GM21737 (cell line): ENCODE data around the gene GTF2B.
"Not testable (repeated sequence)": the region's sequence is repeated elsewhere in the genome, so short reads cannot be mapped to it uniquely, and the experiment has no call there.

Experiments
- ATAC-seq: cut with Tn5 transposase; IDR thresholded peaks from one replicate; pipeline ENCODE4 v1.9.1; 2021; ENCODE audit warnings: mild to moderate bottlenecking, moderate library complexity; ENCODE audit not compliant: unreplicated experiment

The GTF2B gene

DNA sequence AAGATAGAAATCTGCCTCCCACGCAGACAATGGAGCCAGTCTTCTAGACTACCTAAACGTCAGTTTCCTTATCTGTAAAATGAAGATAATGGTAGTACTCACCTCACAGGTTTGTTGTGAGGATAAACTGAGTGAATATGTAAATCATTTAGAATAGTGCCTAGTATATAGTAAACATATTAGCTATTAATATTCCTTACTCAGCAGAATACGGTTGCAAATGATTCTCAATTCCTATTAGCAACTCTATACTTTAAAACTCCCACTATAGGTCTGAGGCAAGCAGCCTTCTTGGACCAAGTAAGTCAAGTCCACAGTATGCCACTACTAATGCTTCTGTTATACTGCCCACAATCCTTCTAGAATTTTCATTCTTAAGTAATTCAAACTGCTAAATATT is 5.4 kb downstream of the GTF2B start:
- no peak for ATAC-seq

DNA sequence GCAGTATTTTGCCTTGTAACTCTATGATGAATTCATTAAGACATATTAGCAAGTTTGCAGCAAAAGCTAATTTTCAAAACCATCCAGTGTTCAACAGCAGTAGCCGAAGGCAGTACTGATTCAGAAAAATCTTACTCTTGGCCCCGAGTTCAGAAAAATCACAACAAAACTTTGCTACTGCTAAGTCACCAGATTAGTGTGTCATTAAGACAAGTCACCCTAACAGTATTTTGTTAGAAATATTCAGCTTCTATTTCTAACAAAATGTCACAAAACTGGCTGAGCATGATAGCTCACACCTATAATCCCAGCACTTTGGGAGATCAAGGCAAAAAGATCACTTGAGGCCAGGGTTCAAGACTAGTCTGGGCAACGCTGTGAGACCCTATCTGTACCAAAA is 8.2 kb downstream of the GTF2B start:
- no peak for ATAC-seq

DNA sequence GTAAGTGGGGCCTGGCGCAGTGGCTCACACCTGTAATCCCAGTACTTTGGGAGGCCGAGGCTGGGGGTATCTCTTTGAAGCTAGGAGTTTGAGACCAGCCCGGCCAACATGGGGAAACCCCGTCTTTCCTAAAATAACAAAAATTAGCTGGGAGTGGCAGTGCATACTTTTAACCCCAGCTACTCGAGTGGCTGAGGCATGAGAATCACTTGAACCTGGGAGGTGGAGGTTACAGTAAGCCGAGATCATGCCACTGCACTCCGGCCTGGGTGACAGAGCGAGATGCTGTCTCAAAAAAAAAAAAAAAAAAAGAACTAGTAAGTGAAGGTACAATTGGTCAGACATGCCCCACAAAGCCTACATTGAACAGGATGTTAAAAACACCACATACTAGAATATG is 10.7 kb downstream of the GTF2B start:
- not testable (repeated sequence) for ATAC-seq

DNA sequence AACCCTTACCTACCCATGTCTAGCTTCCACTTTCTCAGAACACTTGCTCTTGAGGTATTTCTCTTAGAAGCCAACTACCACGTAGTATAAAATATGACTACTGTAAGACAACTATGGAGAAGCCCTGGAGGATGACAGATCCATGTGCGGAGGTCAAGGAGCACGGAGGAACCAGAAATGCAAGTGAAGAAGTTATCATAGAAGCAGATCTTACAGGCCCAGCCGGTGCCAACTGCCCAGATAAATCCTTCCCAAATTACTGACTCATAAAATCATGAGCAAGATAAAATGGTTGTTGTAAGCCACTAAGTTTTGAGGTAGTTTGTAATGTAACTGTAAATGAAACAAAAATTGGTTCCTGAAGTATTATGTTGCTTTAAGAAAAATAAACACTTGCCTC is 12.6 kb downstream of the GTF2B start:
- ATAC-seq, result no peak

DNA sequence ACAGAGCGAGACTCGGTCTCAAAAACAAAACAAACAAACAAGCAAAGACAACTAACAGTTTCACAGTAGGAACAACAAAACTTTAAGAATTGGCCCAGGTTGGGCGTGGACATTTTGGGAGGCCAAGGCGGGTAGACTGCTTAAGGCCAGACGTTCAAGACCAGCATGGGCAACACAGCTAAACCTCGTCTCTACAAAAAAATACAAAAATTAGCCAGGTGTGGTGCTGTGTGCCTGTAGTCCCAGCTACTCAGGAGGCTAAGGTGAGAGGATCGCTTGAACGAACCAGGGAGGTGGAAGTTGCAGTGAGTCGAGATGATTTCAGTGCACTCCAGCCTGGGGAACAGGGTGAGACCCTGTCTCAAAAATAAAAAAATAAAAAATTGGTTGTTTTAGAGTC is 13.5 kb downstream of the GTF2B start:
- no peak for ATAC-seq

DNA sequence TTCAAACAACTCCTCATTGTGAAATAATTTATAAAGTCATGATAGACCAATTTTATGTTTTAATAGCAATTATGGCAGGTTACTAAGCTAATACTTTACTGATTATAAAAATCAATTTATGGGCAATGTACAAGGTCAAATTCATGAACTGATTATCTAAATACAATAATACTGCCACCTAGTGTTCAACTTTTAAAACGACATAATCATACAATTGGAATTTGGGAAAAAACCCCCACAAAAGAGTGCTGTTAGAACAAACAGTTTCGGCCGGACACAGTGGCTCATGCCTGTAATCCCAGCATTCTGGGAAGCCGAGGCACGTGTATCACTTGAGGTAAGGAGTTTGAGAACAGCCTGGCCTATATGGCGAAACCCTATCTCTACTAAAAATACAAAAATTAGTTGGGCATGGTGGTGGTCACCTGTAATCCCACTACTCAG is 14.0 kb downstream of the GTF2B start:
- ATAC-seq, result no peak

DNA sequence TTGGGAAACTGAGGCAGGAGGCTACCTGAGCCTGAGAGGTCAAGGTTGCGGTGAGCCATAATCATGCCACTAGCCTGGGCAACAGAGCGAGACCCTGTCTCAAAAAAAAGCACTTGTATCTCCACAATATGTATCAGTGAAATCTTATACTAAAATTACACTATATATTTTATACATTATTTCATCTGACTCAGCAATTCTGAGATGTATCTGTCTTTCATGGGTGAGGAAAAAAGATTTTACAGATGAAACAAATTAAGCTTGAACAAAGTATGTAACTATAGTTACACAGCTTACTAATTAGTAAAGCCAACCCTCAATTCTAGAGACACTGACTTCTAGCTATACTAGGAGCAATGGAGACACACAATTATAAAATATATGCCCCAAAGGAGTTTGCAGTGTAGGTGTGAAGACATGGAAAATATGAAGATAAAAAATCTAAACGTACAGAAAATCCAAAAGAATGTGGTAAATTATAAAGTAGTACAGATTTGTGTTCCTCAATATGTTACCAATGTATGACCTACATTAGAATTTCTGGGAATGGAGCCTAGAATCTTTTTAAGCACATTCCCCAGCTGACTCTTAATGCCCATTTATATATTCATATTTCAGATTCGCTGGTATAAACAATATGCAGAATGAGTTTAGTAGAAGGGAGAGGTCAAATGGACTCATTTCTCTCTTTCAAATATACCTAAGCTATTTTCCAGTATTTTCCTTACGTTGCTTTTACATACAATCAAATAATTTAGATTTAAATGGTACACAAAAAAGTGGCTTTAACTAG is 14.6 kb downstream of the GTF2B start:
- no peak for ATAC-seq

DNA sequence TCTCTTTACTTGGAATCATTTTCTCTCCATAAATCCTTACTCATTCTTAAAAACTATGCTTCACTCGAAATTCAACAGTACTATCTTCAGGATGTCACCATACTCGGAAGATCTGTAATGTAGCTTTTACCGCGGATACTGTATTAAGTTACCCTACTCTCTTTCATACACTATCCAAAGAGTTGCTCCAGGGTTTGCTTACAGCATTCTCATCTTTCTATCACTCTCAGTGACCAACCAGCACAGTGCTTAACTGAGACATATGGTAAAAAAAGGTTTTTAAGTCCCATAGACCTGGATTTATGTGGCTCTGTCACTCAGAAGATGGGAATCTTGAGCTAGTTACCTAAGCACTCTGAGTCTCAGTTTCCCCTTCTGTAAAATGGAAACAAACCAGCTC is 15.8 kb downstream of the GTF2B start:
- no peak for ATAC-seq

DNA sequence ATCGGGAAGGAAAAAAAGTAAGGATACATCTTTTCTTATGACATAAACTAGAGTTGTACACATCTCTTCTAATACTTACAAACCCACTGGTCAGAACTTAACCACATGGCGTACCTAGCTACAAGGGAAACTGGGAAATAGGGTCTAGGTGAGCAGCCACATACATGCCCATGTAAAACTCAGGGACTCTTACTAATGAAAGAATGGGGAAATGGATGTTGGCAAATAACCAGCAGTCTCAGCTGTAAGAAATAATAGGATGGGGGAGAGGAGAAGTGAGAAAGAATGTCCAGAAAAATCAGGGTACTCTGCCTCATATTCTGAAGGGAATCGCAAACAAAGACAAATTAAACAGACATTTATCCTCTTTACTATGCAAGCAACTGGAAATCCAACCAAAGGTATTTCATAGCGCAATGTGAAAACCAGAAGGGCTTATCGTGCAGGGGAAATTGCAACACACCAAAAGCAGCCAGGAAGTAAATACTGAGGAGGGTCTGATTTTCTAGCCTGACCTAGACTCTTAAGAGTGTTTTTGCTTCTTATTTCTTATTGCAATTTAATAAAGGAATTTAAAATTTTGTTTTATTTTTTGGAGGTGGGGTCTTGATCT is 17.5 kb downstream of the GTF2B start:
- ATAC-seq, result no peak

DNA sequence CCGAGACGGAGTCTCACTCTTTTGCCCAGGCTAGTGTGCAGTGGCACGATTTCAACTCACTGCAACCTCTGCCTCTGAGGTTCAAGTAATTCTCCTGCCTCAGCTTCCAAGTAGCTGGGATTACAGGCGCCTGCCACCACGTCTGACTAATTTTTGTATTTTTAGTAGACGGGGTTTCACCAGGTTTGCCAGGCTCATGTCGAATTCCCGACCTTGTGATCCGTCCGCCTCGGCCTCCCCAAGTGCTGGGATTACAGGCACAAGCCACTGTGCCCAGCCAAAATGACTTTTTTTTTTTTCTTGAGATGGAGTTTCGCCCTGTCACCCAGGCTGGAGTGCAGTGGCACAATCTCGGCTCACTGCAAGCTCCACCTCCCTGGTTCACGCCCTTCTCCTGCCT is 21.7 kb downstream of the GTF2B start:
- not testable (repeated sequence) for ATAC-seq

DNA sequence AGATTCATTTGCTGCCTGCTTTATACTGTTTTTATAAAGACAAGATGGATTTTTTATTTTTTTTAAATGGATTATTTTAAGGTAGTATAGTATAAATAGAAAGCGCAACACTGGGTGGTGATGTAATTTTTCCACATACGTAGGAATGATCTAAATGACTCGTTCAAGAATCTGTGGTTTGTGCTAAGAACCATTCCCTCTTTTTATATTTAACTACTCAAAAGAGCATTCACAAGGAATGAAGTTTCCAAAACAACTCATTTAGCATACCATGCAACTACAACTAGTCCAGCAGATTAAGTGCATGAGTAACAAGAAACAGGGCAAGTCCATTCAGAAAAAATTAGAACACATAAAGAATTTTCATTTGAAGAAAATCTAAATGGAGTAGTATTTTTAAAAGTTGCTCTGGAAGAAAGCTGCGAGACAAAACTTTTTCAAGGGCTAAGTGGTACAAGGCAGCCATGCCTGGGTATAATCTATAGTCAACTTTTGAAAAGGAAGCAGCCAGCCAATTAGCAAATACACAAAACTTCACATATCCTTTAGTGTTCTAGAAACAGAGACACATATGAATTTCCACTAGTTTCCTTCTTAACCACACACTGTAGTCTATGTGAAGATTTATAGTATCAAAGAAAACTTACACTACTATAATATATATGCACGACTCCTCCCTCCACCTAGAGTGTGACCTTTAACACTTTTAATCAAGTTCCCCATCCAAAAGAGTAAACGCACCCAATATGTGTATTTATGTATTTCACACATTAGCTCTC is 23.4 kb downstream of the GTF2B start:
- ATAC-seq, result no peak

DNA sequence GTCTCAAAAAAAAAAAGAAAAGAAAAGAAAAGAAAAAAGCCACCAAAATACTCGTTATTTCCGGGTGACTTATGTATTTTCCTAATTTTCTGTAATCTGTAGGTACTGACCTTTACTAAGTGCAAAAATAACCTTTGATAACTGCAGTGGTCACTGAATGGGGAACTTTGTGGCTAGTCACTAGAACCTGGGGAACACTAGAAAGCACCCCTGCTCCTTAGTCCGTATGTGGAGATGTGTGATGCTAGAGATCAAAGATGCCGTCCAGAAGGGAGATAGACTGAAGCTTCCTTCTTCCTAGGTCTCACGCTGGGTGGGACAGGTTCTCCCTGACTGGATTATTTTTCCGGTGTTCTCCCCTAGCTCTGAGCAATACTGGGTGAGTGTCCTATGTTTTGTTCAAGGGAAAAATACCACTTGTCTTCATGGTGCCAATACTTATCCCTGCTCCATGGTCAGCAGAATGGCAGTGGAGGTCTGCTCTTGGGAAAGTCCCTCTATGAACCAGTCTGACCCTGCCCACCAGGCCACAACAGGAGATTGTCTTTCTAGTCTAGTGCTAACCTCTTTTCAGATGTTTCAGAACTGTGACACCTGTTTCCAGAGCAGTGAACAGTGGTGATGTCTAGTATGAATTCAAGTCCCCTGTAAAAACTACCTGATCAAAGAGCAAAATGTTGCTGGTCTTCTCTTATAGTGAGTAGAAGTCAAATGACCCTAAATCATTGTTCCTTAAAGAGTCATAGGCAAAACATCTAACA is 39.9 kb downstream of the GTF2B start:
- no peak for ATAC-seq

DNA sequence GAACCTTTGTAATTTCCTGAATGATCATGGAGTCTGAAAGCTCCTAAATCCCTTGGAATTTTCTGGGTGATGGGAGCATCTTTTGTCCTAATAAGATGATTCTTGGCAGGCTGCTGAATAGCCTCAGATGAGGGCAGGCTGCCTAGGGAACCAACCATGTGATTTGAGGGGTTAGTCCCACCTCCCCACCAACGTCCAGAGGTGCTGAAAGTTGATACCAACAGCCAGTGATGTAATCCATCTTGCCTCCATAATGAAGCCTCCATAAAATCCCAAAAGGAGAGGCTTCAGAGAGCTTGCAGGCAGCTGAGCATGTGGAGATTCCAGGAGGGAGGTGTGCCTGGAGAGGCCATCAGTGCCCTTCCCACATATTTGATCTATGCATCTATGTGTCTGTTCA is 43.7 kb downstream of the GTF2B start:
- no peak for ATAC-seq

DNA sequence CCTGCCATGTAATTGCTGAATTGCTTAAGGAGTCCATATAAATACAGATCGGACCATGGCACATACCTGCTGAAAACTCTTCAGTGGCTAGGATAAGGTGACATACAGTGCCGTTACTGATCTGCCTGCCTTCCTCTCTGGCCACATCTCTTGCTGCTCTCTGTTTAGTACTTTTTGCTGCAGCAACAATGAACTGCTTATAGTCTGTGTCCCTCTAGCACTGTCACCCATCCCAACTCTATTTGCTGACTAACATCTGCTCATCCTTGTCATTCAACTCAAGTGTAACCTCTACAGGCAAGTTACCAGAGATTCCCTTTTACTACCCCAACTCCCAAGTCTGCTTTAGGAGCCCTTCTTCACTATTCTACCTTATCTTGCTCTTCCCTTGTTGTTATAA is 65.6 kb downstream of the GTF2B start:
- ATAC-seq, result no peak

DNA sequence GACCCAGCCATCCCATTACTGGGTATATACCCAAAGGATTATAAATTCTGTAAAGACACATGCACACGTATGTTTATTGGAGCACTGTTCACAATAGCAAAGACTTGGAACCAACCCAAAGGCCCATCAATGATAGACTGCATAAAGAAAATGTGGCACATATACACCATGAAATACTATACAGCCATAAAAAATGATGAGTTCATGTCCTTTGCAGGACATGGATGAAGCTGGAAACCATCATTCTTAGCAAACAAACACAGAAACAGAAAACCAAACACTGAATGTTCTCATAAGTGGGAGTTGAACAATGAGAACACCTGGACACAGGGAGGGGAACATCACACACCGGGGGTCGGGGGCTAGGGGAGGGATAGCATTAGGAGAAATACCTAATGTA is 71.7 kb downstream of the GTF2B start:
- ATAC-seq, result not testable (repeated sequence)

DNA sequence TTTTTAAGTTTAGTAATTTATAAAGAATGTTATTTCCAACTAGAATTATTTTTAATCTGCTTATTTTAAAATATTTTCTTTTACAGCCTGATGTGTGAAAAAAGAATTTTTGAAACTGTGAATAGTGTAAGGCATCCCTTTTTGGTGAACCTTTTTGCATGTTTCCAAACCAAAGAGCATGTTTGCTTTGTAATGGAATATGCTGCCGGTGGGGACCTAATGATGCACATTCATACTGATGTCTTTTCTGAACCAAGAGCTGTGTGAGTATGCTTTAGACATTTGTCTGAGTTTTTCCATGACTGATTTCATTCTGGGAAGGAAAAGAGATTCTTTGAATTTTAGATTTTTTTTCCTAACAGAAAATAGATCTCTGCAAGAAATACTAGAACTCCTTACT is 77.9 kb downstream of the GTF2B start:
- ATAC-seq, result no peak

DNA sequence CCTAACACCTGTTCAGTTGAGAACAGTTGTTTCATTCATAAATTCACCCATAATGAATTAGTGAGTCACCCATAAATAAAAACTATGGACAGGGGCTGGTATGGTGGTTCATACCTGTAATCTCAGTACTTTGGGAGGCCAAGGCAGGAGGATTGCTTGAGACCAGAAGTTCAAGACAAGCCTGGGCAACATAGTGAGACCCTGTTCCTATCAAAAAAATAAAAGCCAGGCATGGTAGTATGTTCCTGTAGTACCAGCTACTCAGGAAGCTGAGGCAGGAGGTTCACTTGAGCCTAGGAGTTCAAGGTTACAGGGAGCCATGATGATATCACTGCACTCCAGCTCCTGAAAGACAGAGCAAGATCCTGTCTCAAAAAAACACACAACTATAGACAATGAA is 79.0 kb downstream of the GTF2B start:
- no peak for ATAC-seq

DNA sequence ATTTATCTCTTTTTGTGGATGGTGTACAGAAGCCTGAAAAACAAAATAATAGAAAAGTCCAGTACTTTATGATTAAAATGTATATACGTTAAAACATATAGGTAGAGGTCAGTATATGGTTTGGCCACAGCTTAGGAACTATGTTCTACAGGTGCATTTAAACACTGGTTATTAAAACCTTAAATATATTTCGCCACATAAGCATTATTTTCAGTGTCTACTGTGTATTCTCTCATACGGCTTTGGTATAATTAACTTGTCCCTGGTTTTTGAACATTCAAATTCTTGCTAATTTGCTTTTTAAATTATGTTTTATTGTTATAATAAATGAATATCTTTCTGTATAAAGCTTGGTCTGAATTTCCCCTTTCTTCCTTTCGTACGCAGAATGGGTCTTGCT is 87.9 kb downstream of the GTF2B start:
- no peak for ATAC-seq

DNA sequence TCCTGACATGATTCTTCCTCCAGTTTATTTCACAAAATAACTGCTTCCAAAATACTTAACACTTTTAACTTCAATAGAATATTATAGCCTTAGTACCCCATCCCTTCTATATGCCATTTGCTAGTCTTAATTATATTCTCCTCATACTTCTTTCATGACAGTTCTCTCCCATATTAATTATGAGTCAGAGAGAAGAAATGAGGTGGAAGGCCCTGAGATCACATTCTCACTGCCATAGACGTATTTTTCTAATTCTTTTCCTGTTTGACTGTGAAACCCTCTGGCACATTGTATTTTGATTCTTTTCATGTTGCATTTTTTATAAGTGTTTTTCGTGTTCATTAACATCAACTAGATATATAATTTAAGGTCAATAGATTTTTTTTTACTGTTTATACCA is 88.4 kb downstream of the GTF2B start:
- no peak for ATAC-seq
